Stimulated activated CD8-positive, alpha-beta memory T cell treated with anti-CD3 and anti-CD28 coated beads, Interleukin-4, amount 100 ng/mL, for 48 hours (primary cell): ENCODE measurements around the gene PDIA5.

Experiments used
- DNase-seq: peaks from one replicate; pipeline ENCODE4 v3.0.0-alpha.2; 2020

PDIA5 gene

DNA sequence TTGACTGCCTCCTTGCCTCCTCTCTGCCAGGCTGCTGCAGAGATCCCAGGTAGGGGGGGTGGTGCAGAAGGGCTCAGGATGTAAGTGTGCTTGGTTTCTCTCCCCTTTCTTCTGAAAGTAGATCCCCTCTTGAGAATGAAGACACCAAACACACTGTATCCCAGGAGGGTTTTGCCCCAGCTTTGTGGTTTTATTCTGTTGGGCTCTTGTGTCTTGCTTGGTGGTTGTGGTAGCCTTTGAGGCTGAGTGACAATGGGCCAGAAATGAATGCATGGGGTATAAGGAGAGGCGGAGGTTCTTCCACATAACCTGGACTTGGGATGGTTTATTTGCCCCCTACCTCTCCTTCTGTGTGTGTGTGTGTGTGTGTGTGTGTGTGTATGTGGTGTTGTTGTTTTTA lies 5.7 kb downstream of the PDIA5 start:
- DNase-seq, result no peak

GRCh38 chr3:123075359-123075758 lies 8.5 kb downstream of the PDIA5 start:
- DNase-seq, result no peak

- DNase-seq, result no peak
These were observed 9.3 kb downstream of the PDIA5 start for GRCh38 chr3:123076112-123076495.

DNA sequence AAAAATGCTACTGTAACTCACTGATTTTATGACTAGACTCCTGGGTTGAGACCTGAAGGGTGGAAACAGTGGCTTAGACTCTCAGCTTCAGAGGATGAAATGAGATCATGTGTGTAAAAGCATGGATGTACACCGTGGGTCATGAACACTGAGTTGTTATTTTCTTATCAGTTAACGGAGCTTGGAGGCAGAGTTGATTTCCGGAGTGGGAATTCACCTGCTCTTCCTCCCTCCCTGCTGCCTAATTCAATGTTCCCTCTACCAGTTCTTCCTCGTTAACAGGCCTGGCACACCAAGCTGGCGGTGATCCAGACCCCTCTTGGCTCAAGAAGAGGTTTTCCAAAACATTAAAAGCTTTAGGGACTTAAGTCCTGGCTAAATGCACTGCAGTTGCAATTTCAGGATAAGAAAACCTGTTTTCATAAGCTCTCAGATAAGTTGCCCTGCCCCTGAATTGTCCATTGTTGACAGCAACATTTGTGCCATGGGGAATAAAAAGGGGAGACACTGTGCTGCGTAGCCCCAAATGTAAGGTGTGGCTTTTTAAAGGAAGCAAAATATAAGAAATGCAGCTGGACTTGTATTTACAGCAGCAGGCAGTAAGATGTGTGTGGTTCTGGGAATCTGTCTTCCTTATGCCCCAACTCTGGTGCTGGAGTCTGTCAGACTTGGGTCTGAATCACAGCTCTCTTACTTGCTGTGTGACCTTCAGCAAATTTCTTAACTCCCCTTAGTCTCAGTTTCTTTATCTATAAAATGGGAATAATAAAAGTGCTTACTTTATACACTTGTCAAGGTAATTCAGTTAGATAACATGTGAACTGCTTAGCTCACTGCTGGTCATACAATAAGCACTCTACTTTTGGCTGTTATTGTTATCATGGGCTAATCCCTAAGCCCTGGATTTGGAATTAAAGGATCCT lies 9.9 kb downstream of the PDIA5 start:
- no peak for DNase-seq

DNA sequence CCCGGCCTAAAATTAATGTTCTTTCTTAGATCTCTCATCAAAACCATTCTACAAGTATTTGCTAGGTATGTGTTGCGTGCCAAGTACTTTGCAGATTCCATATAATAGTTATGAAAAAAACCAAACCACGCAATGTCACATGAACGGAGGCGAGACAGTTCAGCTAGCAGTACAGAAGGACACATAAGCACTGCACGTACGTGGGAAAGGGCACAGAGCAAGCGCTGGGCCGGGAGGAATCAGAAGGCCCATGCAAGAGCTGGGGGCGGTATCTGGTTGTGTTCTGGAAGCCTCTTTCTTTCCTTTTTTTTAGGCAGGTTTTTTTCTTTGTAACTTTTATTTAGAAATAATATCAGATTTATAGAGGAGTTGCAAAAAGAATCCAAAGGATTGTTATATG lies 11.3 kb downstream of the PDIA5 start:
- DNase-seq, result no peak

GRCh38 chr3:123080864-123081562 lies 14.2 kb downstream of the PDIA5 start:
- DNase-seq, result no peak

DNA sequence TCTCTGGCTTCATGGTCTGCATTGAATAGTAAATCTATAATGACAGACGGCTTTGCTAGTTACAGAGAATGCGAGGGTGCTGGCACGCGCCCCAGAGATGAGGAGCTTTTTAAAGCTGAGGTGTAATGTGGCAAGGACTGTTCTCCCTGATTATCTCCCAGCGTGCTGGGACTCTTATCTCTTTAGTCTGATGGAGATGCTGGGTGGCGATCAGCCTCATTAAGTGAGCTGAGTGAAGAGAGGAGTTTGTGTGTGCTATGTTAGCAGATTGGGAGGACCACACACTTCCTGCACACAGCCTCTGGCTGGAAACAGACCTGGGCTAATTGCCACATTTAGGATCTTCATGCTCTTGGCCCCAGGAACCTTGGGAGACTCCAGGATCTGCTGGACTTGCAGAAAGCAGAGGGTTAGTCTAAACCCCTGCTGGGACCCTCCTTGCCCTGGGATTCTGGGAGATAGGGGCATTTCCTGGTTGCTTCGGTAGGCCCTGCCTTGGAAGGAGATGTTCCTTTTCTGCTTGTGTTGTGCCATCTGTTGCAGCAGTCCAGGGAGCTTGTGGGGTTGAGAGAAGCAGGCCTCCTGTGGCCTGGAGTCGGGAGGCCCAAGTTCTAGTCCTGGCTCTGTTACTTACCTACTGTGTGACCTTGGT lies 15.0 kb downstream of the PDIA5 start:
- DNase-seq, result no peak

GRCh38 chr3:123082370-123083065 lies 15.7 kb downstream of the PDIA5 start:
- no peak for DNase-seq

GRCh38 chr3:123083383-123084124 lies 16.7 kb downstream of the PDIA5 start:
- no peak for DNase-seq

- no peak for DNase-seq
These were observed 17.4 kb downstream of the PDIA5 start for GRCh38 chr3:123084192-123084591.

DNA sequence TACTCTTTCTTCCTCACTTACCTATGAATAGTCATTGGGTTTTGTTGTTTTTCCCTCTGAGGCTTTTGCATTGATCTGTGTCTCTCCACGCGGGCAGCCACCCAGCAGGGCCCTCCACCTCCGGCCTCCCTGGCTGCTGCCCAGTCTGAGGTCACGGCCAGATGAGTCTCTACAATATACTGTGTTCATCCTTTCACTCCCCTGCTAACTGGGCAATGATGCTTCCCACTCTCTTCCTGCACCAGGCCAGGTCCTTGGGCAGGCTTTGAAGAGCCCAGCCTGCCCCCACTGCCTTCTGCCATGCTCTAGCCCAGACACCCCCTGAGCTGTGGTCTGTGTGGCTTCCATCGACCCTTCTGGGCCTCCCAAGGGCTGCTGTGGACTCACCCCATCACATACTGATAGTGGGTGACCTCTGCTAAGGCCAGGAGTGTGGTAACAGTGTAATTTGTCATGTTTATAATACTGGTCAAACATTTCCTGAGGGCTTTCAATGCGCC lies 18.0 kb downstream of the PDIA5 start:
- DNase-seq, result no peak

DNA sequence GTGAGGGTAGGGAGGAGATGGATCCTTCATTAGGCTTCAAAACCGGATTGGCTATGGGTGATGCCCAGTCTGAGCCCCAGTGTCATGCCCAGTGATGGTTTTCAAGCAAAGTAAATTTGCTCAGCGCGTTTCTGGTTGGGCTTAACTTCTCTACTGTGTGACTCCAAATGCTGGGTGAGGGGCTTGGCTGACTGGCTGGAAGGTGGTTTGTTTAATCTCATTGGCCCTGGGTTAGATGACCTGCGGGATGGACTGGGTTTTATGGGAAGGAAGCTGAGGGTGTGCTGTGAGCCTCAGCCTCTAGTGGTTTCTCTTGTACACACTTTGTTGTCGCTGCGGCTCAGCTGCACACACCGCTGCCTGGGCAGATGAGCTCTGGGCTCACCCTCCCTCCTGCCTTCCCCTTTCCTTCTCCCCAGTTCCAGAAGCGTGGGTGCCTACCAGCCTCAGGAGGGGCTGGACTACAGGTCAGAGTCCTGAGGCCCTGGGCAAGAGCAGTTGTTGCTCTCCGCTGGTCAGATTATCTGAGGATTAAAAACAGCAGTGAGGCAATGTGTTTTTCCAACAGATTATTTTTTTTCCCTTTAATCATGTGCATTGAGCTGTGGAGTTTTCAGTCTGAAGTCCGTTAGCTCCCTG lies 18.6 kb downstream of the PDIA5 start:
- DNase-seq, result no peak

DNA sequence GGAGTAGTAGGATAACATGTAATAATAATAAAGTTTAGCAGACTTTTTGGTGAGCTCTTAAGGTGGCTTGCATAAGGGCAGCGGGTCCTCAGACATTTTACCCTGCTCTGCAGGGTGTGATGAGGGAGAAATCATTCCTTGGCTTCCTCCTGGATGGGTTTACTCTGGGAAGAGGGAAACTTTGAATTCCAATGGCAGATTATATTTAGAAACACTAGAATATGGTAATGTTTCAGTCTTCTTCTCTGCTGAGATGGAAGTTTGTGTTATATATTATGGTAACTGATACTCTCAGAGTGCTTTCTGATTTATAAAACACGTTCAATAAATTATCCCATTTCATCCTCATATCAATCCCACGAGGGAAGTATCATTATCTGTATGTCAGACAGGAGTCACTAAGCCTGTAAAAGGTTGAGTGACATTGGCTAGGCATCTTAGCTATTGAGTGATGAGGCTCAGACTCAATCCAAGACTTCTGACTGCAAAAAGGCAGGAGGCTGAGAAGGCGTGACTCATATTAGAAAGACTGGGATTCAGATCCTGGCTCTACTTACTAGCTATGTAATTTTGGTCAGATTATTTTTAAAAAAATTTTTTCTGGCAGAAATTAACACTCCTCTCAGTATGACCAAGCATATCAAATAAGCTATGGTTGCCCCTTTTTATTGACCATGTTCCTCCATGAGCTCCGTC lies 19.3 kb downstream of the PDIA5 start:
- DNase-seq, result no peak

- no peak for DNase-seq
These were observed 21.6 kb downstream of the PDIA5 start for GRCh38 chr3:123088387-123088786.

- DNase-seq, result no peak
These were observed 22.9 kb downstream of the PDIA5 start for GRCh38 chr3:123089611-123090331.

DNA sequence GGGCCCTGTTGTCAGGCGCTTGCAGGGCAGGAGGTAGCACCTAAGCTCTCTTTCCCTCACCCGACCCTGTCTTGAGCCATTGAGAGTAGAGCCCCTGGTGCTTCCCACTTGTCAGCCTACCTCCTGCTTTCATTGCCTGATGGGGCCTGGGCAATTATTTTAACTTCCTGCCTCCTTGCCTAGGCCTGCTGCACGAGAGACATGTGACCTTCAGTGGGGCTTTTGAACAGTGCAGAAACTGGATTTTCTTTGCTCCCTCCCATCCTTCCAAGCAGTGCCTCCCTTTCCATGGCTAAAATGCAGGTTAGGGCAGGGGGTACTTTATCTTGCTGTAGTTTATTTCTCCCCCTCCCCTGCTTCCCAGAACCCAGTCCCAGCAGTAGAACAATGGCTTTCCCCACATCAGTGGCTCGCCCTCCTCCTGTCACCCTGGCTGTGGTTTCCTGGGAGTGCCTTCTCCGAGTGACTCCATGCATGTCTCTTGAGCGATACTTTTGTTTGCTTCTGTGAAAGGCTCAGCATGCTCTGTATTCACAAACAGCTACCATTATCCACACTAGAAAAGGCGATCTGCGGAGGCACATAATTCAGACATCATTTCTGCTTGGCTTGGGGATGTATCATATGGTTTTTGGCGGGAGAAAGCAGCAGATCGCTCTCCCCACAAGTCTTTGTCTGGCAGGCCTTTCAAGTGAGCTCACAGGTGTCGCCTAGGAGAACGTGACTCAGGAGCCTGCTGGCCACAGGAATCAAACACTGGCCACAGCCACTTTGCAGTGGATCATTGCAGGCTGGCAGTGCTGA lies 24.1 kb downstream of the PDIA5 start:
- no peak for DNase-seq

- DNase-seq, result no peak
These were observed 25.4 kb downstream of the PDIA5 start for GRCh38 chr3:123092243-123092642.

- DNase-seq, result no peak
These were observed 26.9 kb downstream of the PDIA5 start for GRCh38 chr3:123093696-123094095.

GRCh38 chr3:123094516-123095313 lies 27.9 kb downstream of the PDIA5 start:
- DNase-seq, result no peak
